ENCODE data around the gene NETO1. TPM values are rescaled to one million over a fixed set of nuclear protein-coding genes. Genes with fewer than 3 reads are reported as not detected.

Gene NETO1
- total and polyA plus RNA-seq, 2 of the 13 experiments (the other 11 are each of a cell fraction or from before 2014, with no cell fraction given) = not detected

- Histone ChIP-seq H3K9me3 (ENCODE audit: low read length) (no peaks in the 10 kb centered on the region), H3K27ac (ENCODE audit: extremely low read length, insufficient read depth, low read length) (no peak overlapping the region), H3K4me2 (ENCODE audit: low read depth, low read length) (no peak overlapping the region), H3K4me3 (replicated peaks in 1 of 3; ENCODE audit: insufficient read depth in 1 of 3, low read depth in 2 of 3, low read length in 3 of 3) (no peak overlapping the region), H3K79me2 (ENCODE audit: insufficient read depth, low read length) (no peaks in the 10 kb centered on the region), H4K20me1 (ENCODE audit: insufficient read depth, low read length) (no peaks in the 10 kb centered on the region), H2AFZ (ENCODE audit: low read length) (no peak overlapping the region), H3K27me3 (ENCODE audit: control insufficient read depth in 1 of 2, insufficient read depth in 2 of 2, low read length in 2 of 2) (no peaks in the 10 kb centered on the region), H3K9ac (ENCODE audit: insufficient read depth, low read depth, low read length) (no peak overlapping the region), H3K4me1 (ENCODE audit: insufficient read depth, low read length) (no peaks in the 10 kb centered on the region), H3K36me3 (replicated peaks in 1 of 2; ENCODE audit: control insufficient read depth in 1 of 2, insufficient read depth in 2 of 2, low read length in 2 of 2) (no peaks in the 10 kb centered on the region)
- ATAC-seq (no peak), DNase-seq (ENCODE audit: low spot score) (no peak), FAIRE-seq (no peak)
- intact Hi-C loops (cut with micrococcal nuclease; ENCODE audit: unreplicated experiment) (no loop called here), in situ Hi-C loops (cut with HindIII; ENCODE audit: extremely low pct_ligation_motif_present, low pct_unique_long_range_greater_than_20kb) (no loop called here)
- ChIA-PET CTCF (ENCODE audit: low intra/inter-chr PET ratio, low total read pairs) (no interaction called here), POLR2A (no interaction called here)
- WGBS (ENCODE audit: low lambda C conversion rate) = 26% methylated on average over 7 of the region's 7 CpGs
- BruUV-seq (replicated peaks) = no TSS peak
- TF ChIP-seq ZNF484 (CRISPR knock-in tag; IDR thresholded peaks at IDR 0.05; ENCODE audit: borderline replicate concordance, low read depth) (no peak), ZNF367 (CRISPR knock-in tag; IDR thresholded peaks at IDR 0.05; ENCODE audit: borderline replicate concordance) (no peak), KLF6 (CRISPR knock-in tag; IDR thresholded peaks at IDR 0.05) (no peak), ZSCAN22 (CRISPR knock-in tag; IDR thresholded peaks at IDR 0.05) (no peak), ZNF33A (CRISPR knock-in tag; IDR thresholded peaks at IDR 0.05; ENCODE audit: borderline replicate concordance) (no peak), ZNF720 (CRISPR knock-in tag; IDR thresholded peaks at IDR 0.05) (no peak), LCORL (IDR thresholded peaks at IDR 0.05) (no peak), LCORL (CRISPR knock-in tag; IDR thresholded peaks at IDR 0.05) (no peak), BRCA1 (CRISPR knock-in tag; IDR thresholded peaks at IDR 0.05) (no peak), CHCHD3 (CRISPR knock-in tag; IDR thresholded peaks at IDR 0.05) (no peak)
- TF ChIP-seq, protein P1, sequence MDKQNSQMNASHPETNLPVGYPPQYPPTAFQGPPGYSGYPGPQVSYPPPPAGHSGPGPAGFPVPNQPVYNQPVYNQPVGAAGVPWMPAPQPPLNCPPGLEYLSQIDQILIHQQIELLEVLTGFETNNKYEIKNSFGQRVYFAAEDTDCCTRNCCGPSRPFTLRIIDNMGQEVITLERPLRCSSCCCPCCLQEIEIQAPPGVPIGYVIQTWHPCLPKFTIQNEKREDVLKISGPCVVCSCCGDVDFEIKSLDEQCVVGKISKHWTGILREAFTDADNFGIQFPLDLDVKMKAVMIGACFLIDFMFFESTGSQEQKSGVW (CRISPR knock-in tag; IDR thresholded peaks at IDR 0.05; ENCODE audit: borderline replicate concordance) = no peak
Observed at GRCh38 chr18:72846736-72847533, 20.9 kb downstream of the NETO1 start.

Measured in HepG2 (cell line).